Activated T-helper 1 cell treated with anti-CD3 and anti-CD28 coated beads, Interleukin-12 subunit alpha, Interleukin-12 subunit beta, Interleukin-2, Interleukin-4 antibody, amounts not matched to agents 30 ng/mL and 10 ng/mL and 1 ng/mL, durations not matched to agents 14 hours and 24 hours and 36 hours (primary cell): ENCODE results near the gene NSD1. TPM values are rescaled to one million over a fixed set of nuclear protein-coding genes. Genes with fewer than 3 reads are reported as not detected.

Experiments
- DNase-seq: peaks from one replicate; pipeline ENCODE4 v3.0.0; 2021; ENCODE audit warnings: low spot score
- H3K27ac Mint-ChIP-seq: one replicate; pipeline ENCODE4 v1.8.0; 2021; ENCODE audit warnings: mild to moderate bottlenecking, mixed read lengths
- H3K27me3 Mint-ChIP-seq: one replicate; pipeline ENCODE4 v1.8.0; 2022; ENCODE audit warnings: mild to moderate bottlenecking, moderate library complexity, mixed read lengths; ENCODE audit not compliant: insufficient read depth
- H3K36me3 Mint-ChIP-seq: one replicate; pipeline ENCODE4 v1.8.0; 2021; ENCODE audit warnings: low read depth, mixed read lengths
- H3K4me1 Mint-ChIP-seq: one replicate; pipeline ENCODE4 v1.8.0; 2021; ENCODE audit warnings: low read depth, mixed read lengths
- H3K4me3 Mint-ChIP-seq: one replicate; pipeline ENCODE4 v1.8.0; 2021; ENCODE audit warnings: mild to moderate bottlenecking, moderate library complexity, mixed read lengths
- H3K9me3 Mint-ChIP-seq: one replicate; pipeline ENCODE4 v1.8.0; 2021; ENCODE audit warnings: mixed read lengths
- intact Hi-C: fragments of 100-400 bp; cut with micrococcal nuclease; formaldehyde crosslinking; loops from one replicate; pipeline ENCODE4 v1.15.1; 2024
- total RNA-seq: library from RNA; stranded (reverse); gene quantifications from 2 replicates; pipeline ENCODE4 v1.2.3, GENCODE V29; 2022

The NSD1 gene
- total RNA-seq, 1 donor from 2014 or later = 108 TPM

DNA sequence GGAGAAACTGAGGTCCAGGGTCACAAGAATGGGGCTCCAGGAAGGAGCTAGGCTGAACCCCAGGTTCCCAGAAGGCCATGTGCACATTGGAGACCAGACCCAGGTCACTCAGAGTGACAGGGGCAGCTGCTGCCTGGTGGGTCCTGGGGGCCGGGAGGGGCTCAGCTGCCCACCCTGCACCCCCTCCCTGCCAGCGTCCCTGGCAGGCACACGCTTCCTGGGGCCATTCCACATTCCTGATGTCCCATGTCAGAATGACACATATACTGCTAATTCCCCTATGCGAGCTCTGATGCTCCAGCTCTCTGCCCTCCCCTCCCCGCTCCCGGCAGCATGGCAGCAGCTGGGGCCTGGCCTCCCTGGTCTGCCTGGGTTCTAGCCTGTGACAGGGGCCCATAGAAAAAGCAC, 32.9 kb upstream of the NSD1 start:
- Mint-ChIP-seq H3K27me3 (peaks cover 6% of the 10 kb centered on the region), H3K36me3 (no peaks in the 10 kb centered on the region), H3K4me1 (no peaks in the 10 kb centered on the region), H3K9me3 (no peaks in the 10 kb centered on the region), H3K4me3 (no peak overlapping the region), H3K27ac (no peak overlapping the region)
- intact Hi-C loops = no loop called here
- DNase-seq = no peak

DNA sequence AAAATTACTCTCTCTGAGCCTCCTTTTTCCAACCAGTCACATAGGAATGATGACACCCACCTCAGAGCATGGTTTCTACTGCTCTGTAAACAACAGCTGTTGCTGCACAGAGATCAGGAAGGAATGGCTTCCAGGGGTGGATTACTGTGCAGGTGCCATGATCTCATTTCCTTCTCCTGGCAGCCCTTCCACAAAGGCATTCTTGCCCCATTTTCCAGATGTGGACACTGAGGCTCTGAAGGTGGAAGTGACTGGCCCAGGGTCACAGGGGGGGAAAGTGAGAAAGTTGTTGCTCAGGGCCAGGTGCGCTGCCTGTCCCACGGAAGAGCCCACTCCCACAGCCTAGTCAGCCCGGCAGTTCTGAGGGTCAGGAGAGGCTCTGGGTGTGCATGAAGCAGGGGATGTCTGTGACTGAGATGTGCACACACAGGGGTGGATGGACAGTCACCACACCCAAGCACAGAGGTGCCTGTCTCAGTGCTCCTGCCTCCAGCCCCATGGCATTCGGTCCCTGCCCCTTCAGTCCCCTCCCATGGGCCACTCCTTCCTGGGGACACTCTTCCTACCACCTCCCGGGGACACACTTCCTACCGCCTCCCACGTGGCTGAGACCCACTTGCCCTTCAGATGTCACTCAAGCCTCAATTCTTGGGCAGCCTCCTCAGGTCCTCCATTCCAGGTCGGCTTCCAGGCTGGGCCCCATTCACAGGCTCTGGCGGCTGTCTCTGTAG, 29.9 kb upstream of the NSD1 start:
- Mint-ChIP-seq H3K27ac (no peak overlapping the region), H3K9me3 (no peaks in the 10 kb centered on the region), H3K4me3 (no peak overlapping the region), H3K4me1 (no peaks in the 10 kb centered on the region), H3K27me3 (peaks cover 6% of the 10 kb centered on the region), H3K36me3 (no peaks in the 10 kb centered on the region)
- DNase-seq = no peak
- intact Hi-C loops = no loop called here

DNA sequence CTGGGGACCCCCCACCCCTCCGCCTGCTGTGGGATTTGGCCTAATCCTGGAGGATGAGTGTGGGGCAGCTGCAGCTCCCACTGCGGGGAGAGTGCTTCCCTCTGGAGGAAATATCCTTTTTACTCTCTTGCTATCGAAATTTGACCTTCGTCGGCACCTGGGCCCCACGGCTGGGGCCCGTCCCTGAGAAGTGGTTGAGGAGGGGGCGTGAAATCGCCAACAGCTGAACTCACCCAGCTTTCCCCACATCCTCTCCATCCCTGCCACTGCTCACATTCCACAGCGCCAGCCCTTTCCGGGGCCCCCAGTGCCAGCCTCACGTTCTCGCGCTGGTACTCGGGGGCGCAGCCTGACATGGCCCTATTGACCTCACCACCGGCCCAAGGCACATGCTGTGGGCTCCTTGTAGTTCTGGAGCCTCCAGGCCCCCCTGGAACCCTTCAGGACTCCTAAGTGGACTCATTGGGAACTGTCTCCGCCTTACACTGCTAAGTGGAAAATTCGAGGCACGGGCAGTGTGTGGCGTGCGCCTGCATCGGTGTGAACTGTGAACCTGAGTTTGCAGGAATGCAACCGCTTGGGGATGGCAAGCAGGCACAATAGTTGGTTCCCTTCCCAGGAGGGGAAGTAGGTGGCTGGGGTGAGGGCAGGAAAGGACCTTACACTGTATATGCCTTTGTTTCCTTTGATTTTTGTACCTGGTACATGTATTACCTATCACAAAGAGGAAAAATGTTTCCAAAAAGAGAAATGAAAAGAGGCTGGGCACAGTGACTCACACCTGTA, 27.7 kb upstream of the NSD1 start:
- peaks cover 6% of the 10 kb centered on the region for H3K27me3 Mint-ChIP-seq
- H3K4me3 Mint-ChIP-seq = no peak overlapping the region
- no peak for DNase-seq
- no peak overlapping the region for H3K27ac Mint-ChIP-seq
- H3K4me1 Mint-ChIP-seq = no peaks in the 10 kb centered on the region
- no peaks in the 10 kb centered on the region for H3K9me3 Mint-ChIP-seq
- intact Hi-C loops = no loop called here
- no peaks in the 10 kb centered on the region for H3K36me3 Mint-ChIP-seq

DNA sequence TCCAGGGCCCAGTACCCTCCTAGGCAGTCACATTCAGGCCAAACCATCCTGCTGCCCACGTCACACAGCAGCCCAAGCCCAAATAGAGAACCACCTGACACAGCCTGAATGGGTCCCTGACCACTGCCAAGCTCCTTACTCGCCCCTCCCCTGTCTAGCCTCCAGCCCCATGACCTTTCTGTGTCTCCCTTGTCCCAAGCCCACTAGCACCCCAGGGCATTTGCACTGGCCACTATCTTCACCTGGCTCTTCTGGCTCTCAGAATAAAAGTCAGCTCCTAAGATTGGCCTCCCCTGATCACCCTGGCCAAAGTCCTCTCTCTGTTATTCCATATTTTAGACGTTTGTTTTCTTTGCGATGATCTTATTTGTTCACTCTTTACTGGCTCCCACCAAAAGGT, 26.4 kb upstream of the NSD1 start:
- Mint-ChIP-seq H3K9me3 (no peaks in the 10 kb centered on the region), H3K27me3 (peaks cover 6% of the 10 kb centered on the region), H3K27ac (no peak overlapping the region), H3K4me3 (no peak overlapping the region), H3K4me1 (no peaks in the 10 kb centered on the region), H3K36me3 (no peaks in the 10 kb centered on the region)
- intact Hi-C loops = no loop called here
- no peak for DNase-seq

DNA sequence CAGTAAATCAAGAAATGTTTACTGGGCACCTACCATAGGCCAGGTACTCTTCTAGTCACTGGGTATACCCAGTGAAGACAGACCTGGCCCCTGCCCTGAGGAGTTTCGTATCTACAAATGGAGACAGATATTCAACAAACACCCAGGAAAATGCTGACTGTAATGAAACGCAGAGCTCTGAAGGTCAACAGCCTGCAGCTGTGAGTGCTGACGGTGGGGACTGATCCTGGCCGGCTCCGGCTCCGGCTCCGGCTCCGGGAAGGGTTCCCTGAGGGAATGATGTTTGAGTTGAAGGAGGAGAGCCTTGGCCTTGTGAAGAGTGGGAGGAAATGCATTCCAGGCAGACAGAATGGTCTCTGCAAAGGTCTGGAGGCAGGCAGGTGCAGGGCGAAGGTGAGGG, 23.8 kb upstream of the NSD1 start:
- no peaks in the 10 kb centered on the region for H3K9me3 Mint-ChIP-seq
- DNase-seq = no peak
- no peak overlapping the region for H3K4me3 Mint-ChIP-seq
- no peaks in the 10 kb centered on the region for H3K27me3 Mint-ChIP-seq
- H3K4me1 Mint-ChIP-seq = peaks cover 12% of the 10 kb centered on the region
- intact Hi-C loops = loop anchor here (5.0 kb wide), 2 partner anchors 37 to 137 kb away; no protein-coding TSS in a partner anchor
- no peaks in the 10 kb centered on the region for H3K36me3 Mint-ChIP-seq
- H3K27ac Mint-ChIP-seq = no peak overlapping the region

DNA sequence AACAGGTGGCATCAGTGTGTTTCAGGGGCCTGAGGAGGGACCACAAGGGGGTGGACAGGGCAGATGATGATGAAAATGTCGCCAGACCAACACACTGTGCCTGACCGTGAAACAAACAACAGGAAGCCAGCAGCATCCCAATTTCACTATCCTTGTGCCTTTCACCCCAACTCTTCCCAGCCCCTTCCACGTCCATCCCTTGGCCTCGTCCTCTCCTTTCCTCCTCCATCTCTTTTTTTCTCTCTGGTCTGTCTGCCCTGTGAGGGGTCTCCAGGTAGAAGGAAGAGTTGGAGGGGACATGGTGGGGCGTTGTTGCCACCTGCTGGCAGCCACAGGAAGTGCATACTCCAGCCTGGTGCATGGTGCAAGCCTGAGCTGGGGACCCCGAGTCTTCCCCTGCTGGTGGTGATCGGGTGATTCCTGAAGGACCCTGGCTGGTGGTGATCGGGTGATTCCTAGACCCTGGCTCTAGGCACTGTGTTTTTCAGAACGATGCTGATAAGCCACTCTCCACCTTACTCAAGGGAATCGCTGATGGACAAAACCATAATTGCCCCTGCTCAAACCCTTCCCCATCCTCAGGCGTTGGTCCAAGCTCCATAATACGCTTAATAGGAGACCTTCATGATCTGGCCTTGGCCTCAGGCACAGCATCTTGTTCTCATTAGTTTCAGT, 21.7 kb upstream of the NSD1 start:
- DNase-seq = peak; percentile 38
- no peaks in the 10 kb centered on the region for H3K9me3 Mint-ChIP-seq
- H3K4me3 Mint-ChIP-seq = no peak overlapping the region
- intact Hi-C loops = loop anchor here (1.0 to 5.0 kb wide), 5 partner anchors 26 to 454 kb away; partner anchors contain the start of gene FGFR4
- no peaks in the 10 kb centered on the region for H3K36me3 Mint-ChIP-seq
- peak overlapping the region; percentile 34 for H3K27ac Mint-ChIP-seq
- H3K4me1 Mint-ChIP-seq = peaks cover 22% of the 10 kb centered on the region
- no peaks in the 10 kb centered on the region for H3K27me3 Mint-ChIP-seq

DNA sequence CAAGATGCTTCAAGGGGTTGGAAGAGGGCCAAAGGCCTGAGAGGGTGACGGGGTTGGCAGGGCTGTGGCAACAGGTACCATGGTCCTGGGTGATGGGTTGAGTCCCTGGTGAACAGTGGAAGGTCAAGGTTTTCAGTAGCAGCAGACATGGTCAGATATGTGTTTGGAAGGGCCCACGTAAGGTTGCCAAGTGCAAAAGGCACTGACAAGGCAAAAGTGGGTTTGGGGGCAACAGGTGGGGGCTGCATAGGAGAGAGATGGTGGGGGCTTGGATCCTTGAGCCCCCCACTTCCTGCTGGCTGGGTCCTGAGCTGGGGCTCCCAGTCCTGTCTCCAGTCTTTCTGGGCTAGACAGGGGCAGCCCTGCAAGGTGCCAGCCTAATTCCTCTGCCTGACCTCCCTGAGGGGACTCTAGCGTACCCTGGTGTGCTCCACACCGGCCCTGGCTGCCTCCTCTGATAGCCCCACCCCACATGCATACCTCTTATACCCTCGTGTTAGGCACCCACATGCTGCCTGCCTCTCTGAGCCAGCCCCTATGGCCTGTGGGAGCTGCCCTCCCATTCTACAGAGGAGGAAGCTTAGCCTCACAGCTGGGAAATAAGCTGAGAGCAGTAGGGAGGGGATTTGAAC, 20.9 kb upstream of the NSD1 start:
- intact Hi-C loops = loop anchor here (1.0 to 5.0 kb wide), 5 partner anchors 26 to 454 kb away; partner anchors contain the start of gene FGFR4
- no peaks in the 10 kb centered on the region for H3K9me3 Mint-ChIP-seq
- no peak overlapping the region for H3K27ac Mint-ChIP-seq
- no peak overlapping the region for H3K4me3 Mint-ChIP-seq
- no peaks in the 10 kb centered on the region for H3K36me3 Mint-ChIP-seq
- DNase-seq = no peak
- no peaks in the 10 kb centered on the region for H3K27me3 Mint-ChIP-seq
- H3K4me1 Mint-ChIP-seq = peaks cover 25% of the 10 kb centered on the region

DNA sequence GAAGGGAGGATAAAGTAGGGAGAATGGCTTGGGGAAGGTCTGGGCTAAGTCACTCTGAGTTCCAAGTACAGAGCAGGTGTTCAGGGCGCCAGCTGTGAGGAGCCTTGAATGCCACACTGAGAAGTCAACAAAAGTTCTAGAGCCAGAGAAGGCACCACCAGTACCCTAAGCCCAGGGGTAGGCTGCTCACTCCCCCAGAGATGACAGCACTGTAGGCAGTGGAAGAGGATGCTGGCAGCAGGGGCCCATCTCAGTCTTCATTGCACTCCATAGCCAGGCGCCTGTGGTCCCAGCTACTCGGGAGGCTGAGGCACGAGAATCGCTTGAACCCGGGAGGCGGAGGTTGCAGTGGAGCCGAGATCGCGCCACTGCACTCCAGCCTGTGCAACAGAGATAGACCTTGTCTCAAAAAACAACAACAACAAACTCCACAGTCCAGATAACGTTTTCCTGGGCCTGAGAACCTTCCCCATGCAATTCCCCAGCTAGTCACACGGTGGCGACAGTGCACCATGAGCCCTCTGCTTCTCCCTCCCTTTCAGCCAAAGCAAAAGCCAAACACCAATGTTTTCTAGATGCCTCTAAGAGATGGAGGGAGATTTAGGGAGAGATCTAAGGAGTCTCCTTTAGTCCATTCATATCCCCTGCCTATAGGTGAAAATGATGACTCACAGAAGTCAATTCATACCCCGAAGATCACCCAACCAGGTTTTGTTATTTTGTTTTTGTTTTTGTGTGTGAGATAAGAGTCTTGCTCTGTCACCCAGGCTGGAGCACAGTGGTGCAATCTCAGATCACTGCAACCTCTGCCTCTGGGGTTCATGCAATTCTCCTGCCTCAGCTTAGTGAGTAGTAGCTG, 19.8 kb upstream of the NSD1 start:
- H3K36me3 Mint-ChIP-seq = no peaks in the 10 kb centered on the region
- H3K9me3 Mint-ChIP-seq = no peaks in the 10 kb centered on the region
- H3K27ac Mint-ChIP-seq = peak overlapping the region; percentile 35
- peaks cover 25% of the 10 kb centered on the region for H3K4me1 Mint-ChIP-seq
- intact Hi-C loops = loop anchor here (1.0 to 5.0 kb wide), 5 partner anchors 20 to 387 kb away; partner anchors contain the start of genes NSD1, PRELID1 and RAB24
- no peak overlapping the region for H3K4me3 Mint-ChIP-seq
- peak; percentile 70 for DNase-seq
- H3K27me3 Mint-ChIP-seq = no peaks in the 10 kb centered on the region

DNA sequence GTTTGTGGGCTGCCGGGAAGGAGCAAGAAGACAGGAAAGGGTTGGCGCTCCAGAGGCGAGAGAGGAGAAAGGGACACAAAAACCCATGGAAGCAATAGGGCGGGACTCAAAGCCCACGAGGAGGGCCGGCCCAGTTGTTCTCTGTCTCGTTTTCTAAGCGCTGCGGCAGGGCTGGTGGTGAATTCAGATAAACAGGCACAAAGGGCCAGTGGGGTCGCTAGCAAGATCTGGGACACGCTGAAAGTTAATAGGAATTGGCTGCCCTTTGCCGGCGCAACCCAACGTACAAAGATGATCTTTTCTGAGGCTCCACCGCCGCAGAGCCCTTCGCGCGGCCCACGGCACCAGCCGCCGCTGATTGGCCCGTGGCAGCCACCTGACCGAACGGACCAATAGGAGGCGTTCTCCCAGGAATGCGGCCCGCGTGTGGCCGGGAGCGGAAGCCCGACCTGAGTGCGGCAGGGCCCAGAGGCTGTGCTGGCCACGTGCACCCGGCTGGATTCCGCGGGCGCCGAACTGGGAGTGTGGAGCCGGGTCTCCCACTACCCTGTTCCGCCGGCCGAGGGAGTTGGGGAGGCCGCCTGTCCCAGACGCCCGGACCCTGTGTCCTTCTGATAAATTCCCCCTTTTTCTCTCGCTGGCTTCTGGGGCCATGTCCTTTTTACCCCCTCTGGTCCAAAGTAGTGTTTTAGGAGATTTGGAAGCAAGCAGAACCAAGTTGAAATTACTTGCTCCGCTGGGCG, 16.8 kb upstream of the NSD1 start:
- H3K4me1 Mint-ChIP-seq = peaks cover 25% of the 10 kb centered on the region
- intact Hi-C loops = no loop called here
- no peaks in the 10 kb centered on the region for H3K9me3 Mint-ChIP-seq
- peak overlapping the region; percentile 45 for H3K27ac Mint-ChIP-seq
- H3K4me3 Mint-ChIP-seq = peak overlapping the region; percentile 11
- peak; percentile 76 for DNase-seq
- H3K27me3 Mint-ChIP-seq = no peaks in the 10 kb centered on the region
- H3K36me3 Mint-ChIP-seq = no peaks in the 10 kb centered on the region

DNA sequence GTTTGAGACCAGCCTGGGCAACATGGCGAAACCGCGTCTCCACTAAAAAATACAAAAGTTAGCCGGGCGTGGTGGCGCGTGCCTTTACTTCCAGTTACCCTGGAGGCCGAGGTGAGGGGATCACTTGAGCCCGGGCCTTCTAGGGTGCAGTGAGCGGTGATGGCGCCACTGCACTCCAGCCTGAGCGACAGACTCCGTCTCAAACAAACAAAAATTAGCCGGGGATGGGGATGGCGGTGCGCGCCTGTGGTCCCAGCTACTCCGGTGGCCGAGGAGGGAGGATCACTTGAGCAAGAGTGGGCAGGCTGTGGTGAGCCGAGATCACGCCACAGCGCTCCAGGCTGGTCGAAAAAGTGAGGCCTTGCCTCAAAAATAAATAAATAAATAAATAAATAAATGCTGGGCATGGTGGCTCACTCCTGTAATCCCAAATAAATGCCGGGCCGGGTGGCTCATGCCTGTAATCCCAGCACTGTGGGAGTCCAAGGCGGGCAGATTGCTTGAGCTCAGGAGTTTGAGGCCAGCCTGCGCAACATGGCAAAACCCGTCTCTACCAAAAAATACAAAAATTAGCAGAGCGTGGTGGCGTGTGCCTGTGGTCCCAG, 16.0 kb upstream of the NSD1 start:
- H3K4me1 Mint-ChIP-seq = peaks cover 25% of the 10 kb centered on the region
- no peak overlapping the region for H3K27ac Mint-ChIP-seq
- H3K27me3 Mint-ChIP-seq = no peaks in the 10 kb centered on the region
- H3K9me3 Mint-ChIP-seq = no peaks in the 10 kb centered on the region
- DNase-seq = no peak
- no peaks in the 10 kb centered on the region for H3K36me3 Mint-ChIP-seq
- no peak overlapping the region for H3K4me3 Mint-ChIP-seq
- intact Hi-C loops = no loop called here

DNA sequence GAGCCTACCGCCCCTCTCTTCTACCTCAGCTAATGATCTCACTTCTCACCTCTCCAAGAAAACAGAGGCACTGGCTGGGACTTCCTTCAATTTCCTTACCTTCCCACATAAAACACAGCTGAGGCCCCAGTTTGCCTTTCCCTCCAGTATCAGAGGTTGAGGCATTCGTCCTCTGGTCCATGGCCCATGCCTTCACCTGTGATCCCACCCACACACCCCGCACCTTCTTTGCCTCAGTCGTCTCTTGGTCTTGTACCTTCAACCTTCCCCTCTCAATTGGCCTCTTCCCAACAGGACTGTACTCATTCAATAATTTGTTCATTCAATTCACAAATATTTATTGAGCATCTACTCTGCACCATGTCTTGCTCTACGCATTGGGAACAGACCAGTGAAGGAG, 11.0 kb upstream of the NSD1 start:
- Mint-ChIP-seq H3K36me3 (no peaks in the 10 kb centered on the region), H3K4me1 (no peaks in the 10 kb centered on the region), H3K27ac (no peak overlapping the region), H3K4me3 (no peak overlapping the region), H3K27me3 (peaks cover 2% of the 10 kb centered on the region), H3K9me3 (no peaks in the 10 kb centered on the region)
- intact Hi-C loops = no loop called here
- DNase-seq = no peak
